ENCODE data around the gene MICALL2.

MICALL2 gene

DNA sequence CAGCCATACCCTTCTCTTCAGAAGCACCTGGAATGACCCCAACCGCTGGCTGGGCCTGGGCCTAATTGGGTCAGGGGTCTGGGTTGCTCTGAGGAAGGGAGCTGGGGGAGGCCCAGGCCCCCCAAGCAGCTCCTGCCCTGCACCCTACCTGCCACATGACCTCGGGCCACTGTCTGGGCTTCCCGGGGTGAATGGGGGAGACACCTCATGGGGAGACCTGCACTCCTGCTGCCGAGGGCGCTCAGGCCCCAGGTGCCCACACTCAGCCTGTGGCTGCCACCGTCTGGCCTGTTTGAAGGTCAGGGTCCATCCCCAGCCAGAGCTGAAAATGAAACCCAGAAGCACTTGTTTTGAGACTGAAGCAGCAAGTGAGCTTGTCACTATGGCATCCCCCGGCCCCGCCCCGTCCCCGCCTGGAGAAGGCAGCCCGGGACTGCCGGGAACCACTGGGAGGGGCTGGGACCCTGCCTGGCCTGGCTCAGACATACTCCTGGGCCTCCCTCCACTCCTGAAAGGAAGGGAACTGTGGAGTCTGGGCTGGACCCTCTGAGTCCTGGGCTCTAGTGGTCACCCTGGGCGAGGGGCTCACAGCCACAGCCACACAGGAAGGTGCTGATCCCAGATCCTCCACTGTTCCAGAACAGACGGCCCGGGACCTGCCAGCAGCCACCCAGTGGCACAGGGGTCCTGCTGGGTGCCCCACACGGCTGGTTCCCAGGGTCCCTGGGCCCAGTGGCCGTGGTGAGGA is 7.4 kb upstream of the MICALL2 start:
- DNase-seq: no peak

- DNase-seq: no peak
These were observed 5.4 kb upstream of the MICALL2 start for GRCh38 chr7:1464694-1465093.

DNA sequence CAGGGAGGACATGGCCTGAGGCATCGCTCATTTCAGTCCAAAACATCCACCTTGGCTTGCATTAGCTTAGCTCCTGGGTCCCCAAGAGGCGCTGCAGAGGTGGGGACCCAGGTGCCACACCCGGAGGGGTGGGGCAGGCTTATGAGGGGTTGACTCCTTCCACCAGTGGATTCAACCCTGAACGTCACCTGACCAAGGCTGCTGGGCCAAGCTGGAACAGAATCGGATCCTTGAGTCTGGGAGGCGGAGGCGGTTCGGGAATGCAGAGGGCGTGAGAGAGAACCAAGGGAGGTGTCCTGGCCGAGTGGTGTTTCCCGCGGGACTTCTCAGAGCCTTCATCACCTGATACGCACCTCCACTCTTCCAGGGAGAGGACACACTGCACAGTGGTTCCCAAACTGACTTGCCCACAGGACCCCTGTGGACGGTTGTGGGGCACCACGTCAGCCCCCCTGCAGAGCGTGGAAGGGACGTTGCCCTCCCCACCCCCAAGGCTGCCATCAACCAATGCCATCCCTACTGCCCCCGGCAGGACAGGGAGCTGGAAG is 4.5 kb upstream of the MICALL2 start:
- no peak for DNase-seq

- no peak for DNase-seq
These were observed 2.5 kb upstream of the MICALL2 start for GRCh38 chr7:1461646-1462375.

- DNase-seq: no peak
These were observed 1.8 kb upstream of the MICALL2 start for GRCh38 chr7:1460821-1461645.

DNA sequence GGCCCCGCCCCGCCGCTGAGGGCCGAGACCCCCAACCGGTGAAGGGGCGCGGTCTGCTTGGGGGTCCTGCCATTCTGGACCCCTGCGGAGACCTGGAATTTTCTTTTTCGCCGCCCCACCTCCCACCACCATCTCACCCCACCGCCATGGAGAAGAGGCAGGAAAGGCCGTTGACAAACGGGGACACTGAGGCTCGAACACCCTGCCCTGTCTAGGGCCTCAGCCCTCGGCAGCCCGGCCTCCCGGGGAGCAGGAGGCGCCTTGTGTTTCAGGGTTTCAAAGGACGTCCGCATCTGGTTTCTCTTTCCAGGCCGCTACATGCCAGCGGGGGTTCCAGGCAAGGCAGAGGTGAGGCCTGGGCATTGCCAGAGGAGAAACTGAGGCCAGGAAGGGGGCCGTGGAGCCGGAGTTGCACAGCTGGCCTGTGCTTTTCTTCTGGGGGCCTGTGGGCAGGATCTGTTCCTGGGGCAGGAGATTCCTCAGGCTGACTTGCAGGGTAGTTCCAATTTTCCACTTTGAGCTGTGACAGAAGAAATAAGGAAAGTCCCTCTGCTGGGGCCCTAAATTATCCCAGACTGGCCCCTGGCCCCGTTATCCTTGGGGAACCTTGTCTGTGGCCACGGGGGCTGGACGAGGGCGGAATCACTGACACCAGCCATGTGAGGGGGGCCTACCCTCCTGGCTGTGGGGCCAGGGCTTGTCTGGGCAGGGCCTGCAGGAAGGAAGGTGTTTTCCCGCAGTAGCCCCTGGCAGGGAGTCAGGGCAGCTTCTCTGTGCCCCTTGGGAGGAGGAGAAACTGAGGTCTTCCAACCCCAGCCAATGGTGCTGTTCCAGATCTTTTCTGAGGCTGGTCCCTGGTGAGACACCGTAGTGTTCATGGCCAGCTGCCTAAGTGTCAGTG is 900 bp upstream of the MICALL2 start:
- no peak for DNase-seq

DNA sequence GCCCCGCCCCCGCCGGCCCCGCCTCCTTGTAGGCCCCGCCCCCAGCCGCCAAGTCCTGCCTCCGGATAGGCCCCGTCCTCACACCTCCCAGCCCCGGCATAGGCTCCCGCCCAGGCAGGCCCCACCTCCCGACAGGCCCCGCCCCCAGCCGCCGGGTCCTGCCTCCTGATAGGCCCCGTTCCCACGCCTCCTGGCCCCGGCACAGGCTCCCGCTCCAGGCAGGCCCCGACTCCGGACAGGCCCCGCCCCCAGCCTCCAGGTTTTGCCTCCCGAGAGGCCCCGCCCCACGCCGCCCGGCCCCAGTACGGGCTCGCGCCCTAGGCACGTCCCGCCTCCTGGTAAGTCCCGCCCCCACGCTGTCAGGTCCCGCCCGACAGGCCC is 232 bp upstream of the MICALL2 start:
- peak; percentile 94 for DNase-seq

DNA sequence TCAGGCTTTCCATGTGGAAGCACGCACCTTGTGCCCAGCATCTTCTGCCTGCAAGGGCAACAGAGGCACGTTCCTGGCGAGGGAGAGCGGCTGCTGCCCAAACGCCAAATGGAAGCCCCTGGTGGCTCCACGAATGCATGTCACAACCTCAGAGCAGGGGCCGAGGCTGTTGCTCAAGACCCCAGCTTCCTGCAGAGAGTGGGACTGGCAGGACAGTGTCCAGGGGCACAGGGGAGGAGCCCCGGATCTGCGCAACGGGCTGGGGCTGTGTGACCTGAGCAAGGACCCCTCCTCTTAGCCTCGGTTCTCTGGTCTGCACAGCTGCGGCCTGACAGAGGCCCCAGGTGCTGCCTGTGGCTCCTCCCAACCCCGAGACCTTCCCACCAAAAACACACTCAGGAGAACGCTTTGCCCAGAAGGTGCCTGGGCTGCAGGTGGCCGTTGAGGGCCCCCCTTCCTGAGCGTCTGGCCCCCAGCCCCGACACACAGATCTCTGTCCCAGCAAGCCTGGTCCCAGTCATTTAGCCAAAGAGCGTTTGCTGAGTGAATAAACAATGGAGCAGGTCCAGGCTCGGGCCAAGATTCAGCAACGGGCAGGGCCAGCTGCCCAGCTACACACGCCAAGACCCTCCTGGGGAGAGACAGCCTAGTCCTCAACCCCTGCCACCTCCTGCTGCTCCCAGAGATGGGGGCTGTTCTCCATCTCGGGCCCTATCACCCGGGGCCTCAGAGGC is 1.2 kb downstream of the MICALL2 start:
- no peak for DNase-seq

GRCh38 chr7:1457059-1457948 is 2.0 kb downstream of the MICALL2 start:
- DNase-seq: no peak

- no peak for DNase-seq
These were observed 3.3 kb downstream of the MICALL2 start for GRCh38 chr7:1455955-1456354.

- DNase-seq: no peak
These were observed 3.9 kb downstream of the MICALL2 start for GRCh38 chr7:1455241-1455939.

- no peak for DNase-seq
These were observed 4.7 kb downstream of the MICALL2 start for GRCh38 chr7:1454542-1454941.

DNA sequence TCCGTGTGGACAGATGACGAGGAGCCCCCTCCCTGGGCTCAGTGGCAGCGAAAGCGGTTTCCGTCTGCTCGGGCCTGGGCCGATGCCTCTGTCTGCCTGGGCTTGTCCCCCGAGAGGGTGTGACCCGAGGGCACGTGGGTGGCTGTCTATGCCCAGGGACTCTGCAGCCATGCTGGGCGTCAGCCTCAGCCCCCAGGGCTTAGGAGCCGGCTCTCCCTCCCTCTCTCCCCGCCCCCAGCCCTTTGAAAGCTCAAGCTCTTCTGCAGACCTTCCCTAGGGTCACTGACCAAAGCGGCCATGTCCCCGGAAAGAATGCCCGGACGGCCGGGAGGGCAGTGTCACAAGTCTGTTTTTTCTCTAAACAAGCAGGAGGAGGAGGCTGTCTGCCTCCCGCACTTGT is 7.1 kb downstream of the MICALL2 start:
- DNase-seq: no peak

DNA sequence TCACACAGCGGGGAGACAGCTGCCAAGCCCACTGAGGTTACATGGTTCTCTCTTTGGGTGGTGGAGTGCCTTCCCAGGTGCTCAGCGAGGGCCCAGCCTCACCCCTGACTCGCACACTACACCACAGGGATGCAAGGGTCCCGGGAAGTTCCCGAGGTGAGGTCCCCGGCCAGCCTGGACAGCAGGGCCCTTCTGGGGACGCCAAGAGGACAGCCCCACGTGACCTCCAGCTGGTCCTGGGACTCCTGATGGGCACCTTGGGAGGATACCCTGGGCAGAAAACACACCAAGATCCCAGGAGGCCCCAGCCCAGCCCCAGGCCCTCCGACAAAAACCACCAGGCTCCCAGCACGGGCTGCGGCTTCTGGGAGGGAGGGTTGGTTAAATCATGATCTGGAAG is 8.3 kb downstream of the MICALL2 start:
- no peak for DNase-seq

GRCh38 chr7:1450431-1450830 is 8.8 kb downstream of the MICALL2 start:
- DNase-seq: no peak

DNA sequence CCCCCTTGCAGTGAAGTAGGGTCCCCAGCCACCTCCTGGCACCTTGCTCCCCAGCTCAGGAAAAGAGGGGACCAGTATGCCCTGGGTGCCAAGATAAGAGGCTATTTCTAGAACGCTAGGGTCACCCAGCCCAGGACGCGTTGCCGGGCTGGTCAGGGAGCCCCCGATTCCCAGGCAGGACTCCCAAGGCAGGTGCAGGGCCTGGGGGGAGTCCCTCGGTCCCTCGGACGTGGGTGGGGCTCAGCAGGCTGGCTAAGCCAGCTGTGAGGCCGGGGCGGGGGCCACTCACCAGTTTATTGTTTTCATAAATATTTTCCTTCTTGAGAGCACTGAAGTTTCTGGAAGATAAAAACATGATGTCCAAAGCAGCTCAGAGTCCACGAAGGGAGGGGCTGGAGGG is 9.3 kb downstream of the MICALL2 start:
- DNase-seq: no peak

DNA sequence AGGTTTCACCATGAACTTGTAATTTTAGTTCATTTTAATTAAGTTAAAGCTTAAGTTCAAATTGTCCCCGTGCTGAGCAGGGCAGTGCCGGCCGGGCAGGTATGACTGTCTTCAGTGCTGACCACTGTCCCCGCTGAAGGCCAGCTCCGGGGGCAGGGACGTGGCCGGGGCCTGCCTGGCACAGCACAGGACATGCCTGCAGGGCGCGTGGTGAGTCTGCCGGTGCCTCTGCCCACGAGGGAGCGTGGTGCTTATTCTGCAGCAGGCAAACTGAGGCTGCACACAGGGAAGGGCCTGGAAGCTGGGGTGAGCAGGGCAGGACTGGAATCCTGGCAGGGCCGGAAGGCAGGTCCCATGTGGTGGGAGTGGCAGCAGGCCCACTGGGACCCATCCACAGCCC is 9.8 kb downstream of the MICALL2 start:
- no peak for DNase-seq

- no peak for DNase-seq
These were observed 10.3 kb downstream of the MICALL2 start for GRCh38 chr7:1448958-1449357.

DNA sequence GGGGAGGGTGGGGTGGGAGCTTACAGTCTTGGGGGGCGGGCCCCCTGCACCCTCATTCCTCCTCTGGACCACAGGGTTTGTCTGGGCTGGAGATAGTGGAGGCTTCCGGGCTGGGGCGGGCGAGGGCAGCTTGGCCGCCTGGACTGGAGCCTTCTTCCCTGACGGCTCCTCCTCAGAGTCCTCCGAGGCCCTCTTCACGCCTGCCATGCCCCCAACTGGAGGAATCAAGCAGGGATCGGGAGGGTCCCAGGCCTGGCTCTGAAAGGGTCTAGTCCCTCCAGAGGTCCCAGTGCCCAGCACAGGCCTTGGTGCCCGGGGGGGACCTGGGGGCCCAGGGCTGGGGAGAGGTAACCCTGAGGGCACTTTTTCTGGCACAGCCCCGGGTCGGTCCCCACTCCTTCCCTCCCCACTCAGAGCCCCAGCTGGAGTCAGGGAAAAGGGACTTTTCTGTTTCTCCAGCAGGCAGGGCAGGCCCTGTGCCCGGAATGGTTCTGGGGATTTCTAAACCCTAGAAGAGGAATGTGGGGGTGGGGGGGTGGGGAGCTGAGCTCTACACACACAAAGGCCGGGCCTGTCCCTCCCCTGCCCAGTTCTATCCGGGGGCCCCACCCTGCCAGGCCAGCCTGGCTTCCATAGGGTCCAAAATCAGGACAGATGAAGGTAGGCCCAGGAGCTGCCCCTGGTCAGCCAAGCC is 11.6 kb downstream of the MICALL2 start:
- DNase-seq: no peak
